ENCODE data around the gene VPS29. TPM values are rescaled to one million over a fixed set of nuclear protein-coding genes. Genes with fewer than 3 reads are reported as not detected.
A peak's percentile ranks its signal among the peaks of the same experiment; 100 is the strongest.

The VPS29 gene
- 102 TPM for total RNA-seq
- 100 to 1,000 TPM; 194 to 239 (median 210) TPM for polyA plus RNA-seq

DNA sequence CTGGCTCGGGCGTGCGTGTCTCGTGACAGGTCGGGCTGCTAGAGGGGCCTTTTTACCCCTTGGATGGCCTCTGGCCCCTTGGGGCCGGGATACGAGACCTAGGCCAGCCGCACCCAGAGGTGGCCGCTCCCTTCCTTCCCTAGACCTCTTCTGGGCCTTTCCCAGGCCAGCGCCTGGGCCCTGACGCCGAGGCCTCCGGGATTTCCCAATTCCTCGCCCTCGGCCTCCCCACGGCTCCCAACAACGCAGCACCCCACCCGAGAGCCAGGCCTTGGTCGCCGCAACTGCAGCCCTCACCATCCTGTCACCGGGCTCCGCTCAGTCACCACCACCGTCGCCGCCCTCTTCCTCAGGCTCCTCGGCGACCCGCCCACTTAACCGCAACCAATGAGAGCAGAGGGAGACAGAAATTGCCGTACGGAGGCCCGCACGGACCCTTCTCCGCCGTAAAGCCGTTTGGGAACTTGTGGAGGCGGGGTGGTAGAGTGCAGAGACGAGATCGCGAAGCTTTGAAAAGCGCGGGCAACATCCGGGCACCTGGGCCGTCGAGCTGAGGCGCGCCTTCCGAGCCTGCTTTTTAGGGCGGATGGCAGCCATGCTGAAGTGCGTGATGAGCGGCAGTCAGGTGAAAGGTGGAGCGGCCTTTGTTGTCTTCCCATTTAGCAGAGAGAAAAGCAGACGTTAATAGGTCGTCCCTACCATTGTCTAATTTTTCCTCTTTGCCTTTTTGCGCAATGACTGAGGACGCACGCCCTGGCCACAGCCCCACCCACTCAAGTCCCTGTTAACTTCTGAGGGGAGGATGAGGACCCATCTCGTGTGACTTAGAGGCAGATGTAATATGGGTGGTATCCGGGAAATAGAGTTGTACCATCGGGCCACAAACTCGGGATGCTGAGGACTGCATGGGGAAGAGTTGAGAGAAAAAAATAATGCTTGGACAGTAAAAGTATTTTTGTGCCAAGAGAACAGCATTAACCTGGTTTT lies at the start of gene VPS29, which contains the start of gene RAD9B:
Gene VPS29 (minus strand): TSS at position 360 of the 987 bp plus-strand sequence. CDS start 60 bp downstream, at position 300.
Gene RAD9B (plus strand): TSS at position 580 of the 987 bp plus-strand sequence. CDS start 7 bp downstream, at position 587.
- ATAC-seq (ENCODE audit: low read depth in 2 of 2) (peak; percentile 96 to 97), DNase-seq (peak; percentile 98 to 100 (median 99))
- Histone ChIP-seq H3K36me3 (ENCODE audit: control insufficient read depth, insufficient read depth, low read length) (peaks cover 5% of the 10 kb centered on the region), H3K27me3 (ENCODE audit: control insufficient read depth, insufficient read depth, low read length) (no peaks in the 10 kb centered on the region), H3K27ac (ENCODE audit: insufficient read depth, low read length, poor library complexity, severe bottlenecking) (peak within 1 kb of the TSS; percentile 92), H3K4me1 (ENCODE audit: control insufficient read depth, insufficient read depth, low read length, poor library complexity, severe bottlenecking) (peaks cover 26% of the 10 kb centered on the region), H3K9me3 (ENCODE audit: control insufficient read depth in 2 of 2, low read length in 2 of 2) (no peaks in the 10 kb centered on the region), H3K4me3 (ENCODE audit: low read depth, low read length) (peak within 1 kb of the TSS; percentile 95)
- Mint-ChIP-seq H3K4me3 (peak within 1 kb of the TSS; percentile 93 to 99 (median 97)), H3K27ac (peak within 1 kb of the TSS; percentile 95 to 99 (median 99)), H3K4me1 (peaks cover 19 to 45% (median 28%) of the 10 kb centered on the region in 4 donors), H3K9me3 (no peaks in the 10 kb centered on the region), H3K36me3 (peaks cover 6% of the 10 kb centered on the region), H3K27me3 (peaks cover 7% of the 10 kb centered on the region)

GRCh38 chr12:110550981-110551380 lies 49.1 kb upstream of the VPS29 start:
- H3K27me3 Mint-ChIP-seq, result no peaks in the 10 kb centered on the region
- Histone ChIP-seq H3K9me3 (ENCODE audit: control insufficient read depth in 2 of 2, low read length in 2 of 2) (no peaks in the 10 kb centered on the region), H3K4me3 (ENCODE audit: low read depth, low read length) (no peak overlapping the region), H3K27me3 (ENCODE audit: control insufficient read depth, insufficient read depth, low read length) (no peaks in the 10 kb centered on the region), H3K4me1 (ENCODE audit: control insufficient read depth, insufficient read depth, low read length, poor library complexity, severe bottlenecking) (peaks cover 1% of the 10 kb centered on the region), H3K36me3 (ENCODE audit: control insufficient read depth, insufficient read depth, low read length) (peaks cover 33% of the 10 kb centered on the region), H3K27ac (ENCODE audit: insufficient read depth, low read length, poor library complexity, severe bottlenecking) (no peak overlapping the region)
- H3K4me3 Mint-ChIP-seq, result no peak overlapping the region
- peaks cover 23% of the 10 kb centered on the region for H3K36me3 Mint-ChIP-seq
- H3K4me1 Mint-ChIP-seq, result peaks cover 34 to 57% (median 47%) of the 10 kb centered on the region in 4 donors
- ATAC-seq (ENCODE audit: low read depth in 2 of 2) (no peak), DNase-seq (no peak)
- peaks cover 0 to 1% (median 0%) of the 10 kb centered on the region in 7 donors for H3K9me3 Mint-ChIP-seq
- H3K27ac Mint-ChIP-seq, result peak overlapping the region in 1 of 3 donors; percentile 71

DNA sequence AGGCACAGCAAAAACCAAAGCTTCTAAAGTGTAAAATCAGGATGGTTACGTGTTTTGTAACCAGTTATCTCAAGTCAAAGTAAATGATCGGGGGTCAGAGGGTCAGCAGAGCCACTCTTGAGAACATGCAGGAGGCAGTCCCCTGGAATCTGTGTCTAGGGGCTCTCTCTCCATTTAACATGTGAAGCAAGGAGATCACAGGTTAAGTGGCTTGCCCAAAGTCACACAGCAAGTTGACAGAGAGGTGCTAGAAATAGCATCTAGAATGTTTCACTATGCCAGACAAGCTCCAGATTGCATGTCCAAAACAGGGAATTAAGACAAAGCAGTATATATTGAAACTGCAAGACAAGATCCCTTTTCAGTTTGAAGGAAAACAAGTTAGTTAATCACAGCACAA lies 47.8 kb upstream of the VPS29 start:
- ATAC-seq (ENCODE audit: low read depth in 2 of 2) (no peak), DNase-seq (no peak)
- peaks cover 40% of the 10 kb centered on the region for H3K36me3 ChIP-seq (ENCODE audit: control insufficient read depth, insufficient read depth, low read length)
- no peaks in the 10 kb centered on the region for H3K9me3 ChIP-seq (ENCODE audit: control insufficient read depth in 2 of 2, low read length in 2 of 2)
- Mint-ChIP-seq H3K9me3 (no peaks in the 10 kb centered on the region), H3K36me3 (peaks cover 23% of the 10 kb centered on the region), H3K4me1 (peaks cover 21 to 46% (median 40%) of the 10 kb centered on the region in 4 donors), H3K27ac (peak overlapping the region in 1 of 3 donors; percentile 56), H3K4me3 (no peak overlapping the region), H3K27me3 (no peaks in the 10 kb centered on the region)
- H3K4me1 ChIP-seq (ENCODE audit: control insufficient read depth, insufficient read depth, low read length, poor library complexity, severe bottlenecking), result no peaks in the 10 kb centered on the region
- no peak overlapping the region for H3K27ac ChIP-seq (ENCODE audit: insufficient read depth, low read length, poor library complexity, severe bottlenecking)
- no peak overlapping the region for H3K4me3 ChIP-seq (ENCODE audit: low read depth, low read length)
- no peaks in the 10 kb centered on the region for H3K27me3 ChIP-seq (ENCODE audit: control insufficient read depth, insufficient read depth, low read length)

- Histone ChIP-seq H3K9me3 (ENCODE audit: control insufficient read depth in 2 of 2, low read length in 2 of 2) (no peaks in the 10 kb centered on the region), H3K36me3 (ENCODE audit: control insufficient read depth, insufficient read depth, low read length) (peaks cover 40% of the 10 kb centered on the region), H3K4me1 (ENCODE audit: control insufficient read depth, insufficient read depth, low read length, poor library complexity, severe bottlenecking) (no peaks in the 10 kb centered on the region), H3K27ac (ENCODE audit: insufficient read depth, low read length, poor library complexity, severe bottlenecking) (no peak overlapping the region), H3K4me3 (ENCODE audit: low read depth, low read length) (no peak overlapping the region), H3K27me3 (ENCODE audit: control insufficient read depth, insufficient read depth, low read length) (no peaks in the 10 kb centered on the region)
- Mint-ChIP-seq H3K27me3 (no peaks in the 10 kb centered on the region), H3K4me1 (peaks cover 17 to 45% (median 39%) of the 10 kb centered on the region in 4 donors), H3K4me3 (no peak overlapping the region), H3K27ac (peak overlapping the region; percentile 7 to 39 (median 22)), H3K36me3 (peaks cover 24% of the 10 kb centered on the region), H3K9me3 (no peaks in the 10 kb centered on the region)
- no peak for DNase-seq
- ATAC-seq (ENCODE audit: low read depth in 2 of 2), result no peak
These were observed 46.8 kb upstream of the VPS29 start for GRCh38 chr12:110548678-110549077.

GRCh38 chr12:110547090-110547489 lies 45.2 kb upstream of the VPS29 start:
- no peaks in the 10 kb centered on the region for H3K9me3 Mint-ChIP-seq
- peaks cover 21 to 49% (median 40%) of the 10 kb centered on the region in 4 donors for H3K4me1 Mint-ChIP-seq
- no peak for ATAC-seq (ENCODE audit: low read depth in 2 of 2)
- DNase-seq, result no peak
- Histone ChIP-seq H3K4me1 (ENCODE audit: control insufficient read depth, insufficient read depth, low read length, poor library complexity, severe bottlenecking) (no peaks in the 10 kb centered on the region), H3K4me3 (ENCODE audit: low read depth, low read length) (no peak overlapping the region), H3K27ac (ENCODE audit: insufficient read depth, low read length, poor library complexity, severe bottlenecking) (no peak overlapping the region), H3K36me3 (ENCODE audit: control insufficient read depth, insufficient read depth, low read length) (peaks cover 42% of the 10 kb centered on the region), H3K9me3 (ENCODE audit: control insufficient read depth in 2 of 2, low read length in 2 of 2) (no peaks in the 10 kb centered on the region), H3K27me3 (ENCODE audit: control insufficient read depth, insufficient read depth, low read length) (no peaks in the 10 kb centered on the region)
- H3K4me3 Mint-ChIP-seq, result no peak overlapping the region
- no peaks in the 10 kb centered on the region for H3K27me3 Mint-ChIP-seq
- H3K36me3 Mint-ChIP-seq, result peaks cover 33% of the 10 kb centered on the region
- H3K27ac Mint-ChIP-seq, result peak overlapping the region; percentile 52 to 62 (median 56)

DNA sequence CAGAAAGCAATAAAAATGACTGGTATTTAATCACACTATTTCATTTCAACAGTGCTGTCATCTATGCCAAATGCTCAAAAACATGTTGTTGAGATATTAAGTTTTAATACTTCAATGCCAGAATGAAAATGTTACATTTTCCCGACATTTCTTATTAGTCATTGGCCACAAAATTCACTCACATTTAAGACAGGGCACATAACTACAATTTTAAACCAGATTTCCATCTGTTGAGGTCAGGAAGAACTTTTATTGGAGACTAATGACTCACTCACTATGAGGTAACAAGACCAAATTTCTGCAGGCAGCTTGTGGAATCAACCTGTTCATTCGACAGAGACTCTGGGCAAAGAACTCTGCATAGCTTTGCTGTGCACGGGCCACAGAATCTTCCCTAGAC lies 44.4 kb upstream of the VPS29 start:
- no peak for ATAC-seq (ENCODE audit: low read depth in 2 of 2)
- Histone ChIP-seq H3K36me3 (ENCODE audit: control insufficient read depth, insufficient read depth, low read length) (peaks cover 40% of the 10 kb centered on the region), H3K4me3 (ENCODE audit: low read depth, low read length) (no peak overlapping the region), H3K9me3 (ENCODE audit: control insufficient read depth in 2 of 2, low read length in 2 of 2) (no peaks in the 10 kb centered on the region), H3K4me1 (ENCODE audit: control insufficient read depth, insufficient read depth, low read length, poor library complexity, severe bottlenecking) (no peaks in the 10 kb centered on the region), H3K27ac (ENCODE audit: insufficient read depth, low read length, poor library complexity, severe bottlenecking) (no peak overlapping the region), H3K27me3 (ENCODE audit: control insufficient read depth, insufficient read depth, low read length) (no peaks in the 10 kb centered on the region)
- Mint-ChIP-seq H3K36me3 (peaks cover 34% of the 10 kb centered on the region), H3K4me3 (no peak overlapping the region), H3K9me3 (no peaks in the 10 kb centered on the region), H3K27ac (peak overlapping the region in 2 of 3 donors; percentile 56 to 62), H3K27me3 (no peaks in the 10 kb centered on the region), H3K4me1 (peaks cover 17 to 42% (median 34%) of the 10 kb centered on the region in 4 donors)
- no peak for DNase-seq

GRCh38 chr12:110545812-110546211 lies 43.9 kb upstream of the VPS29 start:
- Mint-ChIP-seq H3K36me3 (peaks cover 31% of the 10 kb centered on the region), H3K4me3 (no peak overlapping the region), H3K4me1 (peaks cover 17 to 39% (median 32%) of the 10 kb centered on the region in 4 donors), H3K9me3 (no peaks in the 10 kb centered on the region), H3K27me3 (no peaks in the 10 kb centered on the region), H3K27ac (peak overlapping the region in 1 of 3 donors; percentile 62)
- DNase-seq, result no peak
- no peak for ATAC-seq (ENCODE audit: low read depth in 2 of 2)
- no peak overlapping the region for H3K27ac ChIP-seq (ENCODE audit: insufficient read depth, low read length, poor library complexity, severe bottlenecking)
- peaks cover 35% of the 10 kb centered on the region for H3K36me3 ChIP-seq (ENCODE audit: control insufficient read depth, insufficient read depth, low read length)
- H3K4me1 ChIP-seq (ENCODE audit: control insufficient read depth, insufficient read depth, low read length, poor library complexity, severe bottlenecking), result no peaks in the 10 kb centered on the region
- H3K27me3 ChIP-seq (ENCODE audit: control insufficient read depth, insufficient read depth, low read length), result no peaks in the 10 kb centered on the region
- no peaks in the 10 kb centered on the region for H3K9me3 ChIP-seq (ENCODE audit: control insufficient read depth in 2 of 2, low read length in 2 of 2)
- no peak overlapping the region for H3K4me3 ChIP-seq (ENCODE audit: low read depth, low read length)

Data from CD4-positive, CD25-positive, alpha-beta regulatory T cell (primary cell).